NCI-H146 treated with DMSO at 0.1 percent for 48 hours (cell line): ENCODE measurements around the gene RADX.

Experiments
- DNase-seq: peaks from one replicate; lab custom pipeline; 2025; ENCODE audit not compliant: unreplicated experiment; lab: John Stamatoyannopoulos, UW

RADX gene

GRCh38 chrX:106680716-106681115 is 68.9 kb downstream of the RADX start:
- no peak for DNase-seq

GRCh38 chrX:106684207-106684606 is 72.4 kb downstream of the RADX start:
- no peak for DNase-seq

- DNase-seq = no peak
Observed at GRCh38 chrX:106692425-106693065, 80.8 kb downstream of the RADX start.

- no peak for DNase-seq
Observed at GRCh38 chrX:106696502-106696901, 84.7 kb downstream of the RADX start.

- no peak for DNase-seq
Observed at GRCh38 chrX:106698693-106699092, 86.9 kb downstream of the RADX start.

- DNase-seq = no peak
Observed at GRCh38 chrX:106702636-106703035, 90.9 kb downstream of the RADX start.

GRCh38 chrX:106706466-106706865 is 94.7 kb downstream of the RADX start:
- no peak for DNase-seq

GRCh38 chrX:106707771-106708454 is 96.1 kb downstream of the RADX start:
- no peak for DNase-seq

- no peak for DNase-seq
Observed at GRCh38 chrX:106710771-106711170, 99.0 kb downstream of the RADX start.

GRCh38 chrX:106711375-106711774 is 99.6 kb downstream of the RADX start:
- no peak for DNase-seq

GRCh38 chrX:106716004-106716403 is 104.2 kb downstream of the RADX start:
- DNase-seq = no peak

GRCh38 chrX:106716463-106716862 is 104.7 kb downstream of the RADX start:
- no peak for DNase-seq

GRCh38 chrX:106718709-106719108 is 106.9 kb downstream of the RADX start:
- no peak for DNase-seq

- no peak for DNase-seq
Observed at GRCh38 chrX:106725931-106726330, 114.2 kb downstream of the RADX start.

- peak; percentile 4 for DNase-seq
Observed at GRCh38 chrX:106726485-106727437, 115.0 kb downstream of the RADX start, which contains the start of gene RNF128. RNF128 (plus strand) TSS chrX:106726701; CDS start chrX:106726914, 213 bp downstream.

- DNase-seq = no peak
Observed at GRCh38 chrX:106728337-106728736, 116.6 kb downstream of the RADX start.
